MM.1S (cell line): Measurements from ENCODE around the gene TMEM79.

Experiments
- DNase-seq: peaks from one replicate; pipeline ENCODE4 v3.0.0-alpha.2; 2015
- H2AFZ ChIP-seq: fragments of 300-600 bp; sonication (generic); 2 replicates; pipeline ENCODE4 v1.6.0; 2016; ENCODE audit warnings: antibody characterized with exemption, low read length
- H3F3A ChIP-seq: fragments of 300-600 bp; sonication (generic); 2 replicates; pipeline ENCODE4 v1.6.1; 2016; ENCODE audit warnings: mild to moderate bottlenecking, antibody characterized with exemption, low read length, moderate library complexity, mixed read lengths; ENCODE audit not compliant: insufficient read depth
- H3K27ac ChIP-seq: fragments of 300-600 bp; sonication (generic); 2 replicates; pipeline ENCODE4 v1.5.1; 2016; ENCODE audit warnings: mild to moderate bottlenecking, low read length
- H3K27me3 ChIP-seq: fragments of 300-600 bp; sonication (generic); replicated peaks from 2 replicates; pipeline ENCODE4 v1.6.0; 2016; ENCODE audit warnings: low read length; ENCODE audit not compliant: insufficient read depth
- H3K36me3 ChIP-seq: fragments of 300-600 bp; sonication (generic); replicated peaks from 2 replicates; pipeline ENCODE4 v1.6.1; 2016; ENCODE audit warnings: mild to moderate bottlenecking, low read length, mixed read lengths; ENCODE audit not compliant: insufficient read depth
- H3K4me1 ChIP-seq: fragments of 300-600 bp; sonication (generic); 2 replicates; pipeline ENCODE4 v1.6.1; 2016; ENCODE audit warnings: low read length, mixed read lengths
- H3K4me2 ChIP-seq: fragments of 300-600 bp; sonication (generic); 2 replicates; pipeline ENCODE4 v1.6.0; 2016; ENCODE audit warnings: low read depth, low read length
- H3K4me3 ChIP-seq: fragments of 300-600 bp; sonication (generic); 2 replicates; pipeline ENCODE4 v1.5.1; 2016; ENCODE audit warnings: low read length, mixed read lengths
- H3K79me2 ChIP-seq: fragments of 300-600 bp; sonication (generic); 2 replicates; pipeline ENCODE4 v1.6.1; 2016; ENCODE audit warnings: mixed run types, low read length, mixed read lengths
- H3K9ac ChIP-seq: fragments of 300-600 bp; sonication (generic); 2 replicates; pipeline ENCODE4 v1.6.1; 2016; ENCODE audit warnings: low read length, mixed read lengths
- H3K9me2 ChIP-seq: fragments of 300-600 bp; sonication (generic); replicated peaks from 2 replicates; pipeline ENCODE4 v1.6.1; 2016; ENCODE audit warnings: mild to moderate bottlenecking, low read length, mixed read lengths; ENCODE audit not compliant: insufficient read depth
- H3K9me3 ChIP-seq: fragments of 300-600 bp; sonication (generic); replicated peaks from 2 replicates; pipeline ENCODE4 v1.6.1; 2016; ENCODE audit warnings: mild to moderate bottlenecking, low read length, mixed read lengths; ENCODE audit not compliant: insufficient read depth
- H4K20me1 ChIP-seq: fragments of 300-600 bp; sonication (generic); 2 replicates; pipeline ENCODE4 v1.6.1; 2016; ENCODE audit warnings: mild to moderate bottlenecking, low read length, moderate library complexity, mixed read lengths; ENCODE audit not compliant: insufficient read depth
- CTCF ChIP-seq: fragments of 300-600 bp; sonication (generic); IDR thresholded peaks from 2 replicates; pipeline ENCODE4 v1.5.1; 2016; ENCODE audit warnings: antibody characterized with exemption, low read length, mixed read lengths
- EZH2 ChIP-seq: fragments of 300-600 bp; sonication (generic); optimal IDR thresholded peaks from 2 replicates; pipeline ENCODE3; 2017; ENCODE audit warnings: low read depth, mild to moderate bottlenecking, antibody characterized with exemption, low read length, mixed read lengths
- EZH2phosphoT487 ChIP-seq: fragments of 300-600 bp; sonication (generic); IDR thresholded peaks from 2 replicates; pipeline ENCODE4 v1.6.1; 2018; ENCODE audit warnings: antibody characterized with exemption, low read length

Gene TMEM79

GRCh38 chr1:156298852-156299357 is 14.8 kb downstream of the TMEM79 start, which contains the start of gene VHLL:
Gene VHLL (minus strand): TSS chr1:156299307. CDS start chr1:156299189, 118 bp downstream.
- no peak within 1 kb of the TSS for H3K4me3 ChIP-seq
- H3K27me3 ChIP-seq = no peaks in the 10 kb centered on the region
- peaks cover 9% of the 10 kb centered on the region for H3K79me2 ChIP-seq
- H3K4me1 ChIP-seq = peaks cover 10% of the 10 kb centered on the region; the same call in 1 of the 2 replicates
- no peak within 1 kb of the TSS for H3K9ac ChIP-seq
- DNase-seq = no peak
- H3K36me3 ChIP-seq = no peaks in the 10 kb centered on the region
- H3K4me2 ChIP-seq = no peak within 1 kb of the TSS
- no peaks in the 10 kb centered on the region for H3K9me2 ChIP-seq
- H3K27ac ChIP-seq = no peak within 1 kb of the TSS
- no peaks in the 10 kb centered on the region for H4K20me1 ChIP-seq
- H2AFZ ChIP-seq = no peak within 1 kb of the TSS
- TF ChIP-seq EZH2 (no peak), EZH2phosphoT487 (no peak), CTCF (no peak)
- no peaks in the 10 kb centered on the region for H3K9me3 ChIP-seq
- no peaks in the 10 kb centered on the region for H3F3A ChIP-seq

- H3K27me3 ChIP-seq = no peaks in the 10 kb centered on the region
- no peaks in the 10 kb centered on the region for H3K79me2 ChIP-seq
- H3K4me3 ChIP-seq = no peak overlapping the region
- H3K27ac ChIP-seq = no peak overlapping the region
- no peaks in the 10 kb centered on the region for H3K4me1 ChIP-seq
- H3K4me2 ChIP-seq = no peak overlapping the region
- H3K9ac ChIP-seq = no peak overlapping the region
- H3K36me3 ChIP-seq = peaks cover 7% of the 10 kb centered on the region; the same call in 1 of the 2 replicates
- no peaks in the 10 kb centered on the region for H3F3A ChIP-seq
- no peaks in the 10 kb centered on the region for H3K9me2 ChIP-seq
- no peak overlapping the region for H2AFZ ChIP-seq
- H4K20me1 ChIP-seq = no peaks in the 10 kb centered on the region
- no peaks in the 10 kb centered on the region for H3K9me3 ChIP-seq
- no peak for TF ChIP-seq EZH2
- no peak for TF ChIP-seq CTCF
- TF ChIP-seq EZH2phosphoT487 = no peak
- DNase-seq = no peak
Measured at GRCh38 chr1:156303241-156303640, 19.1 kb downstream of the TMEM79 start.

GRCh38 chr1:156305215-156305614 is 21.1 kb downstream of the TMEM79 start:
- H3F3A ChIP-seq = peaks cover 6% of the 10 kb centered on the region; the same call in 1 of the 2 replicates
- H3K9me2 ChIP-seq = no peaks in the 10 kb centered on the region
- no peak overlapping the region for H3K27ac ChIP-seq
- no peak for DNase-seq
- no peaks in the 10 kb centered on the region for H3K79me2 ChIP-seq
- H3K4me3 ChIP-seq = no peak overlapping the region
- no peak overlapping the region for H2AFZ ChIP-seq
- H3K9me3 ChIP-seq = no peaks in the 10 kb centered on the region
- peaks cover 12% of the 10 kb centered on the region; the same call in 1 of the 2 replicates for H3K36me3 ChIP-seq
- no peak overlapping the region for H3K4me2 ChIP-seq
- H3K27me3 ChIP-seq = no peaks in the 10 kb centered on the region
- H3K4me1 ChIP-seq = no peaks in the 10 kb centered on the region
- TF ChIP-seq EZH2phosphoT487 (no peak), EZH2 (no peak), CTCF (no peak)
- no peaks in the 10 kb centered on the region for H4K20me1 ChIP-seq
- no peak overlapping the region for H3K9ac ChIP-seq
